ENCODE results near the gene DYNC1LI1.

Gene DYNC1LI1

DNA sequence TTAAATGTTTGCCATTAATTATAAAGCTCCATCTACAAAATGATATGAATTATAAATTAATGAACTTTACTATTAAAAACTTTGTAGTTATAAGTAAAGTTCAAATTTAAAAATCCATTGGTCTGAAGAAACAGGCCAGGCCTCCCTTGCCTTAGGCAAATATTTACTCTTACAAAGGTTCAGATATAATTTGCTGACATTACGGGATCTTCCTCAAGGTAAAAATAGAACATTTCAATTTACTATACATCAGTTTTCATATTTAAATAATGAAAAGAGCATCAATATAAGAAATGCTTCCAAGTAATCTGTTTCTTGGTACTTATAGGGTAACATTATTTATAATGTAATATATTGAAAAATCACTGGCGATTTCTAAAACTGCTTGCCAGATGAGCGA is 71.7 kb downstream of the DYNC1LI1 start:
- Histone ChIP-seq H3K4me1 (ENCODE audit: control insufficient read depth in 2 of 2, insufficient read depth in 2 of 2, low read length in 2 of 2) (peaks cover 4 to 6% of the 10 kb centered on the region in 2 donors), H3K9me3 (ENCODE audit: control insufficient read depth in 2 of 2, low read length in 2 of 2) (no peaks in the 10 kb centered on the region), H3K4me3 (ENCODE audit: low read length in 2 of 2) (no peak overlapping the region), H3K27ac (ENCODE audit: low read depth in 2 of 2, low read length in 2 of 2) (no peak overlapping the region), H3K27me3 (ENCODE audit: control insufficient read depth in 2 of 2, insufficient read depth in 2 of 2, low read length in 2 of 2) (no peaks in the 10 kb centered on the region), H3K36me3 (ENCODE audit: control insufficient read depth in 2 of 2, insufficient read depth in 2 of 2, low read length in 2 of 2) (no peaks in the 10 kb centered on the region), H3K9ac (ENCODE audit: low read depth in 1 of 2, low read length in 2 of 2) (no peak overlapping the region)

DNA sequence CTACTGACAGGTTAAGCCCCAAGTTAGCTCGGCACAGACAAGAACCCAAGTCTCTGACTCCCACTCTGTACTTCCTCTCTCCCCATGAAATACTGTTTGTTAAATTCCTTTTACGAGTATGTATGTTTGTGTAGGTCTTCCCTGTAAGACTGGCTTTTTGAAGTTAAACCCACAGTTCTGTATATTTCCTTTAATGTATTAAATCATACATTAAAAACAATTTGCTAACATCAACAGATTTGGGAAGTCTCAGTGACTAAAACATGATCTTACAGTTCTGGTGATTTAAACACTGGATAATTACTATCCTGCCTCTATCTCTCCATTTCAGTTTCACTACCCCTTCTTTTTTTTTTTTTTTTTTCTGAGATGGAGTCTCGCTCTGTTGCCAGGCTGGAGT is 72.4 kb downstream of the DYNC1LI1 start:
- H3K4me3 ChIP-seq (ENCODE audit: low read length in 2 of 2): no peak overlapping the region
- H3K9ac ChIP-seq (ENCODE audit: low read depth in 1 of 2, low read length in 2 of 2): no peak overlapping the region
- no peaks in the 10 kb centered on the region for H3K36me3 ChIP-seq (ENCODE audit: control insufficient read depth in 2 of 2, insufficient read depth in 2 of 2, low read length in 2 of 2)
- H3K4me1 ChIP-seq (ENCODE audit: control insufficient read depth in 2 of 2, insufficient read depth in 2 of 2, low read length in 2 of 2): peaks cover 4 to 6% of the 10 kb centered on the region in 2 donors
- no peaks in the 10 kb centered on the region for H3K27me3 ChIP-seq (ENCODE audit: control insufficient read depth in 2 of 2, insufficient read depth in 2 of 2, low read length in 2 of 2)
- no peak overlapping the region for H3K27ac ChIP-seq (ENCODE audit: low read depth in 2 of 2, low read length in 2 of 2)
- H3K9me3 ChIP-seq (ENCODE audit: control insufficient read depth in 2 of 2, low read length in 2 of 2): no peaks in the 10 kb centered on the region

DNA sequence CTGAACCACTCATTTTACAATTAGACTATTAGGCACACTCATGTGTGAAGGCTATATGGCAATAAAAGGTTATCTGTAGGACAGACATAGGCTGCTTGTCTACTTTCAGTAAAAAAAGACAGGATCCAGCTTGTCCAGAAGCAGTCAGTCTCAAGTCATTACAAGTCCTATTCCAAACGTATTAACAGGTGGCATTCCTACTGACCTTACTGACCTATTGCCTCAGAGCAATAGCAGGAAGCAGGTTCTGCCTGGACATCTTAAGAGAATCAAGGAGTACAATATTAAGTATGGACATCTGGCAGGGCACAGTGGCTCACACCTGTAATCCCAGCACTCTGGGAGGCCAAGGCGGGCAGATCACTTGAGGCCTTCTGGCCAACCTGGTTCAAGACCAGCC is 75.0 kb downstream of the DYNC1LI1 start:
- Histone ChIP-seq H3K27ac (ENCODE audit: low read depth in 2 of 2, low read length in 2 of 2) (no peak overlapping the region), H3K9ac (ENCODE audit: low read depth in 1 of 2, low read length in 2 of 2) (no peak overlapping the region)

DNA sequence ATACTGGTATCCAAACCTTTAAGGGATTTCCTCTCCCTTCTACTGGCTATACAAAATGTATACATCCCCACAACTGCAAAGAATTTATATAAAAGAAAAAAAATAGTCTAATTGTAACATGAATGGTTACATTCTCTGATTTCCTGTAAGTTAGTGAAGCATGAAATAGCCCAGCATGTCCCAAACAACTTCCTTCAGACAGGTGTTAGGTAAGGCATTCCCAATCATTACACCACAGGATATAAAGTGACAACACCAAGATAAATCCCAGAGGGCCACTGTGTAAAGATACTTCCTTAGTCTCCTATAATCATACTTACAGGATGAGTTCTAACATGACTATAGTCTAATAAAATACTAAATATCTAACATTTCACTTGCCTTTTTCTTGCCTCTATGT is 75.6 kb downstream of the DYNC1LI1 start:
- H3K9ac ChIP-seq (ENCODE audit: low read depth in 1 of 2, low read length in 2 of 2): no peak overlapping the region
- no peaks in the 10 kb centered on the region for H3K9me3 ChIP-seq (ENCODE audit: control insufficient read depth in 2 of 2, low read length in 2 of 2)
- peaks cover 0 to 4% of the 10 kb centered on the region in 2 donors for H3K36me3 ChIP-seq (ENCODE audit: control insufficient read depth in 2 of 2, insufficient read depth in 2 of 2, low read length in 2 of 2)
- H3K4me3 ChIP-seq (ENCODE audit: low read length in 2 of 2): no peak overlapping the region
- peaks cover 0 to 8% of the 10 kb centered on the region in 2 donors for H3K4me1 ChIP-seq (ENCODE audit: control insufficient read depth in 2 of 2, insufficient read depth in 2 of 2, low read length in 2 of 2)
- no peak overlapping the region for H3K27ac ChIP-seq (ENCODE audit: low read depth in 2 of 2, low read length in 2 of 2)
- H3K27me3 ChIP-seq (ENCODE audit: control insufficient read depth in 2 of 2, insufficient read depth in 2 of 2, low read length in 2 of 2): no peaks in the 10 kb centered on the region

More for the DNA sequence above, 75.0 kb downstream of the DYNC1LI1 start:
- Histone ChIP-seq H3K9me3 (ENCODE audit: control insufficient read depth in 2 of 2, low read length in 2 of 2) (no peaks in the 10 kb centered on the region), H3K4me1 (ENCODE audit: control insufficient read depth in 2 of 2, insufficient read depth in 2 of 2, low read length in 2 of 2) (peaks cover 0 to 8% of the 10 kb centered on the region in 2 donors), H3K4me3 (ENCODE audit: low read length in 2 of 2) (no peak overlapping the region), H3K36me3 (ENCODE audit: control insufficient read depth in 2 of 2, insufficient read depth in 2 of 2, low read length in 2 of 2) (peaks cover 0 to 4% of the 10 kb centered on the region in 2 donors), H3K27me3 (ENCODE audit: control insufficient read depth in 2 of 2, insufficient read depth in 2 of 2, low read length in 2 of 2) (no peaks in the 10 kb centered on the region)

DNA sequence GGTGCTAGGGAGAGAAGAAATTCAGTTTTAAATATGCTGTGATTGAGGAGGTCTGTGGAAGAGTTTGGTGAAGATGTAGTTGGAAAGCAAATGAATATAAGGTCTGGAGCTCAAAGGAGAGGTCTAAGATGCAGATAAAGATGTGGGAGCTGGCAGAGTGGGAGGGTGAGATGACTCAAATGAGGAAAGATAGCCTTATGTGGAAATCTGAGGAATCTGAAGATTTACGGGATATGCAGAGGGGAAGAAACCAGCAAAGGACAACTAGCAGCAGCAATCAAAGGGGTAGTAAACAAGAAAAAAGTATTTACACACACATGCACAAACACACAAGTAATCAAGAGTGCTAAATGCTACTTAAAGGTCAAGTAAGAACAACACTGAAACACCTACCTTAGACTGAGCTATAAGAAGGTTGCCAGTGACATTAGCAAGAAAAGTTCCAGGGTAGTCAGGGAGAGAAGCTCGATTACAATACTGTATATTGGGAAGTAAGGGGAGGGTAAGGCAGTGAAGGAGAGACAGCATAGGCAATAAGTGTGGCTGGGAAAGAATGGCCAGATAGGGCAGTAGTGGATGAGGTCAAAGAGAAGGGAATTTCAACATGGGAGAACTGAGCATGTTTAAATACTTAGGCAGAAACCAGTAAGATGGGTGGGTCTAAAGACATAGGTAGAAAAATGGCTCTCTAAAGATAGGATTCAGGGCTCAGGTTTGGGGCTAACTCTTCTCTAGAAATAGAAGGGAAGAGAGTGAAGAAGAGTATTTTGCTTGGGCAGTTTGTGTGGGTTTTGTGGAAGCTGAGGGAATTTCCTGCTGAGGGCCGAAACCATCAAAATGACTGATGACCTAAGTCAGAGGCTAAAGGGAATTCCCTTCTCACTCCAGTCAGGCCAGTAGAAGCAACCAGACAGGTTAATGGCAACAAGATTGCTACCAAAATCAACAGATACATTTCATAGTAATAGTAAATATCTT is 76.9 kb downstream of the DYNC1LI1 start:
- H3K4me3 ChIP-seq (ENCODE audit: low read length in 2 of 2): no peak overlapping the region
- peaks cover 0 to 4% of the 10 kb centered on the region in 2 donors for H3K36me3 ChIP-seq (ENCODE audit: control insufficient read depth in 2 of 2, insufficient read depth in 2 of 2, low read length in 2 of 2)
- H3K27ac ChIP-seq (ENCODE audit: low read depth in 2 of 2, low read length in 2 of 2): no peak overlapping the region

DNA sequence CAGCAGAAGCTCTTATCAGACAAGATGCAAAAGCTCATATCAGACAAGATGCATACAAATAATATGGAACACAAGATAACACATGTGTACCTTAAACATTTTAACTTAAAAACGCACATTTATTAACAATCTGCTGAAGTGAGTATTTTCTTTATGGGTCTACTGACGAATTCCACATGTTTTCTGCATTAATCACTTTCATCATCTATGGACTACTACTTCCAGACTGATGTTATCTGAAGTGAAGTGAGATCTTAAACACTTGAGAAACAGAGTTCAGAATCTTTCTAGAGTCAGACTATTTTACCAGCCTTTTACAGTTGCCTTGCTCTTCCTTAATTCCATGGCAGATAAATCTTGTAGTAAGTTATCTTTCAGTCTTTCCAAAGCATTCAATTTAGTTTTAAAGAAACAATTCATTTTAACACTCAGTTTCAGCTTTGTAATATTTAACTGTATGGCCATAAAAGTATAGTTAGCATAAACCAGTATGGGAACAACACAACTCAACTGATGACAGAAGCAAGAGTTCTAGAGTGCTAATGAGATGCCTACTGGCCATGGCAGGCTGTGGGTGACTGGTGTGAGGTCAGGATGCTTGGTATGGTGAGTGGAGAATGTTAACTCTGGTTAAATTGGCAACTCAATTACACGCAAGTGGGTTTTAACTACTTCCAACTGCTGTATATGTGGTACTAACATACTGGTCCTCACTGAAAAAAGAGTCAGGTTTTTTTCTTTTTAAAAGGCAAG is 77.8 kb downstream of the DYNC1LI1 start:
- Histone ChIP-seq H3K9me3 (ENCODE audit: control insufficient read depth in 2 of 2, low read length in 2 of 2) (no peaks in the 10 kb centered on the region), H3K9ac (ENCODE audit: low read depth in 1 of 2, low read length in 2 of 2) (no peak overlapping the region), H3K4me3 (ENCODE audit: low read length in 2 of 2) (no peak overlapping the region), H3K27me3 (ENCODE audit: control insufficient read depth in 2 of 2, insufficient read depth in 2 of 2, low read length in 2 of 2) (no peaks in the 10 kb centered on the region), H3K4me1 (ENCODE audit: control insufficient read depth in 2 of 2, insufficient read depth in 2 of 2, low read length in 2 of 2) (peaks cover 0 to 5% of the 10 kb centered on the region in 2 donors), H3K27ac (ENCODE audit: low read depth in 2 of 2, low read length in 2 of 2) (no peak overlapping the region), H3K36me3 (ENCODE audit: control insufficient read depth in 2 of 2, insufficient read depth in 2 of 2, low read length in 2 of 2) (peaks cover 0 to 4% of the 10 kb centered on the region in 2 donors)

More for the DNA sequence above, 76.9 kb downstream of the DYNC1LI1 start:
- H3K27me3 ChIP-seq (ENCODE audit: control insufficient read depth in 2 of 2, insufficient read depth in 2 of 2, low read length in 2 of 2): no peaks in the 10 kb centered on the region
- no peak overlapping the region for H3K9ac ChIP-seq (ENCODE audit: low read depth in 1 of 2, low read length in 2 of 2)
- peaks cover 0 to 8% of the 10 kb centered on the region in 2 donors for H3K4me1 ChIP-seq (ENCODE audit: control insufficient read depth in 2 of 2, insufficient read depth in 2 of 2, low read length in 2 of 2)
- no peaks in the 10 kb centered on the region for H3K9me3 ChIP-seq (ENCODE audit: control insufficient read depth in 2 of 2, low read length in 2 of 2)

DNA sequence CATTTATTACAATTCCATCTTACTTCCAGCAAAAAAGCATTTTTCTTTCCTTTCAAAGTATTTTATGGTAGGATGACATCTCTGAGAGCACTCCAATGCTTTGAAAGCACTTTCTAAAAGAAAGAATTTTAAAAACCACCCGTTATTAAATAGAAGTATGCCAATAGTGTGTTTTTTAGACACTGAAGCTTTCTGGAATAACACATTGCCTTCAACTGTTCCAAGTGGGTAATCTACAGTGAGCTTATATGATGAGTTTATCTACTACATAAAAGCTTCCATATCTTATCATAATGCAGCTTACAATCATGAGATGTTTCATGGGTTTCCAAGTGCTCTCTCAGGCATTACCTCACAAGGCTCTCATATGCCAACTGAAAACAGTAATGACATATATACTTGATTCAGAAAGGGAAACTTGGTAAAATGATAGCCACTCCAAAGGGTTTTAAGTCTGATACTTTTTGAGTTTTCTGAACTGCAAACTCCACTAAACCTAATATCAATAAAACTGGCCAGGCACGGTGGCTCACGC is 82.1 kb downstream of the DYNC1LI1 start:
- Histone ChIP-seq H3K27ac (ENCODE audit: low read depth in 2 of 2, low read length in 2 of 2) (no peak overlapping the region), H3K9ac (ENCODE audit: low read depth in 1 of 2, low read length in 2 of 2) (no peak overlapping the region), H3K4me1 (ENCODE audit: control insufficient read depth in 2 of 2, insufficient read depth in 2 of 2, low read length in 2 of 2) (peaks cover 0 to 3% of the 10 kb centered on the region in 2 donors), H3K36me3 (ENCODE audit: control insufficient read depth in 2 of 2, insufficient read depth in 2 of 2, low read length in 2 of 2) (peaks cover 4 to 5% of the 10 kb centered on the region in 2 donors), H3K9me3 (ENCODE audit: control insufficient read depth in 2 of 2, low read length in 2 of 2) (no peaks in the 10 kb centered on the region), H3K4me3 (ENCODE audit: low read length in 2 of 2) (no peak overlapping the region), H3K27me3 (ENCODE audit: control insufficient read depth in 2 of 2, insufficient read depth in 2 of 2, low read length in 2 of 2) (no peaks in the 10 kb centered on the region)

DNA sequence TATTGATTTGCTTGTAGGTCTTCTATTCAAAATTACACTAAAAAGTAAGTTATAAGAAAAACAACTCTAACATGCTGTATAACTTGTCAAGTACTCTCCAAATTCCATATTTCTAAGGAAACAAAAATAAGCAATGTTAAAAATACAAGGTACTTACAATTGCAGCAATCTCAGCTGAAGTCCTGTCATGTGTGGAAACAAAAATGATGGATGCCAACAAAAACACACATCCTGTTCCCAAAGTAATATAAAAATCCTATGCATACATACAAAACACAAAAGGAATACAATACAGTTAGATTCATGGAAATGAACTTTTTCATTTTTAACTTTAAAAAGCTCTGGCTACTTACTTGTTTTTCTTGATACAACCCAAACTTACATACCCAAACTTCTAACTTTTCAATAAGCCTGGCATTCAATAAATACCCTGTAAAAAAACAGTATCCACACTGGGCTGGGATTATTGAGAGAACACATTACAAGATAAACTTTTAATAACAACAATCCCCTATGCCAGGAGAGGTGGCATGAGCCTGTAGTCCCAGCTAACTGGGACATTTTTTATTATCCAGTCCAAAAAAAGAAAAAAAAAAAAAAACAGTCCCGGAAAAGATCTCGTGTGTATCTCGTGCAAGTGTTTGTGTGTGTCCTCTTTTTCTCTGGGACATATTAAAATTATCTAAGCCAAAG is 82.7 kb downstream of the DYNC1LI1 start:
- H3K4me3 ChIP-seq (ENCODE audit: low read length in 2 of 2): no peak overlapping the region
- H3K9ac ChIP-seq (ENCODE audit: low read depth in 1 of 2, low read length in 2 of 2): no peak overlapping the region
- peaks cover 0 to 1% of the 10 kb centered on the region in 2 donors for H3K4me1 ChIP-seq (ENCODE audit: control insufficient read depth in 2 of 2, insufficient read depth in 2 of 2, low read length in 2 of 2)
- H3K27ac ChIP-seq (ENCODE audit: low read depth in 2 of 2, low read length in 2 of 2): no peak overlapping the region
- H3K27me3 ChIP-seq (ENCODE audit: control insufficient read depth in 2 of 2, insufficient read depth in 2 of 2, low read length in 2 of 2): no peaks in the 10 kb centered on the region
- peaks cover 4 to 5% of the 10 kb centered on the region in 2 donors for H3K36me3 ChIP-seq (ENCODE audit: control insufficient read depth in 2 of 2, insufficient read depth in 2 of 2, low read length in 2 of 2)
- no peaks in the 10 kb centered on the region for H3K9me3 ChIP-seq (ENCODE audit: control insufficient read depth in 2 of 2, low read length in 2 of 2)

DNA sequence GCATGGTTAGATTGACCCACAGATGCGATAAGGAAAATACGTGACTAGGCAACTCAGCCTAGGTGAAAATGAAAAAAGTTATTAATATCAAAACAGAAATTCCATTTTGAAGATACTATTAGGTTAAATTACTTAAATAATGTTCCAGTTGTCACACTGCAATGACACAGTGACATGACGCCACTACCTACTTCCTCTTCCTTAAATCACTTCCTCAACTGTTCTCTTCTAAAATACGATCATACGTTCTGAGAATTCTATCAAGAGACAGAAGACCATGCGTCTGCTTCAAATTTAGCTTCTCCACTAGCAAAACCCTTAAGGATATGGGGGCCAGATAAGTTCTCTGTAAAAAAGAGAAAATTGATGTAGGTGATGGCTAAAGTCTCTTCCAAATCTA is 86.2 kb downstream of the DYNC1LI1 start:
- H3K9me3 ChIP-seq (ENCODE audit: control insufficient read depth in 2 of 2, low read length in 2 of 2): no peaks in the 10 kb centered on the region
- no peak overlapping the region for H3K27ac ChIP-seq (ENCODE audit: low read depth in 2 of 2, low read length in 2 of 2)
- no peaks in the 10 kb centered on the region for H3K27me3 ChIP-seq (ENCODE audit: control insufficient read depth in 2 of 2, insufficient read depth in 2 of 2, low read length in 2 of 2)
- H3K4me1 ChIP-seq (ENCODE audit: control insufficient read depth in 2 of 2, insufficient read depth in 2 of 2, low read length in 2 of 2): no peaks in the 10 kb centered on the region
- no peak overlapping the region for H3K4me3 ChIP-seq (ENCODE audit: low read length in 2 of 2)
- H3K36me3 ChIP-seq (ENCODE audit: control insufficient read depth in 2 of 2, insufficient read depth in 2 of 2, low read length in 2 of 2): peaks cover 0 to 5% of the 10 kb centered on the region in 2 donors
- no peak overlapping the region for H3K9ac ChIP-seq (ENCODE audit: low read depth in 1 of 2, low read length in 2 of 2)
